ENCODE data around the gene FAM237A.

Gene FAM237A

DNA sequence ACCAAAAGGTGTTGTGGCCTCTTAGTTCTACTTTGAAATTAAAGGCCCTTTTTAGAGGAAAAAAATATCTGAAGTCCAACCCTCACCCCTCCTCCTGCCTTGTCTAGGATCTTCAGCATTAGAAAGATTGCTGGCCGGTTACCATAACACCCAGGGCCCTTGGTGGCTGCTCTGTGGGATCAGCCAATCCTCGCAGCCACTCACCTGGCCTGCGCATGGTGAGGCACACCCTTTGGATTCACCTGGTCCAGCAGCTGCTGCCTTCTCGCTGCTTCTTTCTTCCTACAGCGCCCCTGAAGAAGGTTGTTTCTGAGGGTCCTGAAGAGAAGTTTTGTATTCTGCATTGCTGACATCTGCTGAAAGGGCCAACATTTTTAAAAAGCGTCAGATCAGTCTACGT, 50.7 kb downstream of the FAM237A start:
- no peak for DNase-seq

DNA sequence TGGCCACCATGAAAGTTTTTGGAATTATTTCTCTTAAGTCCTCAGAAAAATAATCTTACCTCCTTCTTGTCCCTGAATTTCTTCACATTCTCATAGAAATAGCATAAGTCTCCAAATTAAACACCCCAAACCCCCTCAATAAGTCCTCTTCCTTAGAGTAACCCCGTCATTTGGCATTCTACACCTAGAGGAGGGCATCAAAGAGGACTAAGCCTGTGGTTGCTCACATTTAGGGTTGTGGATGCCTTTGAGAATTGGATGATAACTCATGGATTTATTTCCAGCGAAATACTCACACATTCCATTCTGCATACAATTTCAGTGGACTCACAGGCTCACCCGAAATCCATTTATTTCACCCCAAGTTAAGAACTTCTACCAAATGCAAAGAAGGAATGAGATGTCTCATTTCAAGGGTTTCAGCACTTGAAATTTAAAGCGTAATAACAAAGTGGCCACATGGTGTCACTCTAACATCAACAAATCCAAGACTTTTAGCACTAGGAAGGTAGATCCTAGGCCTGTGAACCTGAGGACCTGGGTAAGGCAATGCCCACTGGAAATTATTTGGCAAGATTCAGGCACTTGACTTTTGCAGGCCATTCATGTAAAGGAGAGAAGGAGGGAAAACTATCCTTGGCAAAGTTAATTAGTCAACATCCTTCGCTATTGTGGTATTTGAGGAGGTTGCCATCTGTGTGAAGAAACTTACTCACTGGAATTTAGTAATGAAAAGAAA, 51.3 kb downstream of the FAM237A start:
- peak in 1 of 2 experiments; percentile 27 for DNase-seq

DNA sequence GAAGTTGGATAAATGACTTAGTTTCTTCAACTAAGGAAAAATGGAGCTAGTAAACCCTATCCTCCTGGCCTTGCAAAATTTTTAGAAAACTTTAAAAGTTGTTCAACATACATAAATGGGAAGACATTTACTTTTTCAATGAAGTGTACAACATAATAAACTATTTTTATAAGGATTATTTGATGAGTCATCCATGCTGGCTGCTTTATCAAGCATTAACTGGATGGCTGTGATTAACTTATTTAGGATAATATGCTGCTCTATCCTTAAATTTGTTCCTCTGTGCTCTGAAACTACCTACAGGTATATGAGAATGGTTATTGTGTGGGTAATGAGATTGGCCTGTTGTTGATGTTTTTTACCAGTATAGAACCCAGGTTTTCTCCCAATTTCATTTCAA, 54.6 kb downstream of the FAM237A start:
- no peak for DNase-seq

DNA sequence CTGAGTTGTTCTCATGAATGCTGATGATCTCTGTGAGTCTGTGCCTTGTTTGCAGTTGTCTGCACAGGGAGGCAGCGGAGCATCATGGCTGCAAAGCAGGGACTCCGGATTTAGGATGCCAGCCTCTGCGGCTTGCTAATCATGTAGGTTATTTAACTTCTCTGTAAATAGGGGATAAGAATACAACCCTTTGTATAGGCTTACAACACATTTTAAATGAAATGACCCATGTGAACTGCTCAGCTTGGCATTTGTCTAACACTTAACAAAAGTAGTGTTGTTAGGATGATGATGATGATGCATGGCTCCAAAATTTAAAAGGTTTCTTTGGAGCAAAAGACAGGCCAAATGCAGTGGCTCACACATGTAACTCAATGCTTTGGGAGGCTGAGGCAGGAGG, 56.5 kb downstream of the FAM237A start:
- no peak for DNase-seq

Measured in activated T-cell treated with anti-CD3 and anti-CD28 coated beads, Interleukin-2, amount 50 U/mL, for 48 hours (primary cell).